ENCODE data around the gene MYT1. TPM values are rescaled to one million over a fixed set of nuclear protein-coding genes. Genes with fewer than 3 reads are reported as not detected.
A peak's percentile ranks its signal among the peaks of the same experiment; 100 is the strongest.

Gene MYT1
- total and polyA plus RNA-seq, 2 of the 13 experiments (the other 11 are each of a cell fraction or from before 2014, with no cell fraction given), result 0.58 to 2.5 TPM

GRCh38 chr20:64189986-64190385, 25.7 kb downstream of the MYT1 start (continued):
- TF ChIP-seq THAP9 (CRISPR knock-in tag; IDR thresholded peaks at IDR 0.05; ENCODE audit: borderline replicate concordance) (no peak), ZGPAT (CRISPR knock-in tag; IDR thresholded peaks at IDR 0.05) (no peak), MATR3 (CRISPR knock-in tag; IDR thresholded peaks at IDR 0.05) (no peak), HOXA3 (CRISPR knock-in tag; IDR thresholded peaks at IDR 0.05) (peak; percentile 32; the same call in 1 of the 2 replicates), NFKB2 (CRISPR knock-in tag; IDR thresholded peaks at IDR 0.05; ENCODE audit: borderline replicate concordance) (peak; percentile 52; the same call in 1 of the 2 replicates), ZNF280D (CRISPR knock-in tag; IDR thresholded peaks at IDR 0.05) (peak; percentile 46; the same call in 1 of the 2 replicates), MAX (IDR thresholded peaks at IDR 0.05) (peak; percentile 28; the same call in 1 of the 2 replicates), TBX2 (CRISPR knock-in tag; IDR thresholded peaks at IDR 0.05; ENCODE audit: borderline replicate concordance) (no peak), FOXP4 (CRISPR knock-in tag; IDR thresholded peaks at IDR 0.05) (peak; percentile 22; the same call in 1 of the 2 replicates), ZNF432 (CRISPR knock-in tag; IDR thresholded peaks at IDR 0.05; ENCODE audit: borderline replicate concordance) (no peak)

All from HepG2 (cell line).